ENCODE results near the gene PHF13.

DNA sequence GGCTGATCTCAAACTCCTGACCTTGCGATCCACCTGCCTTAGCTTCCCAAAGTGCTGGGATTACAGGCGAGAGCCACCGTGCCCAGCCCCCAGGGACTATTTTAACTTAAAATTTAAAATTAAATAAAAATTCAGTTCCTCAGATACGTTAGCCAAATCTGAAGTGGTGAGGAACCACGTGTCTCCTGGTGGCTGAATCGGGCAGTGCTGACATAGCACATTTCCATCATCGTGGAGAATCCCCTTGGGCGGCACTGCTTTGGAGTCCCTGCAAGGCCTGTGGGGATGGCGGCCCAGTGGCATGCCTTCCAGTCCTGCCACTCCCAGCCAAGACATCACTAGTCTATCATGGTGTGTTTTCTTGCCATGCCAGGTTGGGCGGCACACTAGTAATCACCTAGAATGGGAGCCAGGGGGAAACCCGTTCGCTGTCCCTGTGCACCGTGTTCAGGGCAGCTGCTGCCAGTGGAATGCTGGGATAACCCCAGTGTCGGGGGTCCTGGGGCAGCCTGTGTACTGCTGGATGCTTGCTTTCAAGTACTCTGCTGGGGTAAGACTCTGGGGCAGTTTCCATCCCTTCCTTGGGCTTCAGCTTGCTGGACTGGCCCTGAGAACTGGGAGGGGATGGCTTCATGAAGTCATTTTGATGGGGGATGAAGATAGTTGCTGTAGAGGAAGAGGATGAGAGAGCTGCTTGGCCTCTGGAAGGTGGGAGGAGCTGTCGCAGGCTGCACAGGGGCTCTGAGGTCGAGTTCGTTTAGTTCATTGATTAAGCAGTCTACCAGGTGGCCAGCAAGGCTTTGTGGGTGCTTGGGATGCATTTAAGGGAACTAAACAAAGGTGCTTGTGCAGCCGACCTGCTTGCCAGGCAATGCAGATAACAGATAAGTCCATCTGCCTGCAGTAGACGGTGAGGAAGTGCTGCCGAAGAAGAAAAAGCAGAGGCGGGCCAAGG is 29.1 kb upstream of the PHF13 start:
- TF ChIP-seq, protein P1, sequence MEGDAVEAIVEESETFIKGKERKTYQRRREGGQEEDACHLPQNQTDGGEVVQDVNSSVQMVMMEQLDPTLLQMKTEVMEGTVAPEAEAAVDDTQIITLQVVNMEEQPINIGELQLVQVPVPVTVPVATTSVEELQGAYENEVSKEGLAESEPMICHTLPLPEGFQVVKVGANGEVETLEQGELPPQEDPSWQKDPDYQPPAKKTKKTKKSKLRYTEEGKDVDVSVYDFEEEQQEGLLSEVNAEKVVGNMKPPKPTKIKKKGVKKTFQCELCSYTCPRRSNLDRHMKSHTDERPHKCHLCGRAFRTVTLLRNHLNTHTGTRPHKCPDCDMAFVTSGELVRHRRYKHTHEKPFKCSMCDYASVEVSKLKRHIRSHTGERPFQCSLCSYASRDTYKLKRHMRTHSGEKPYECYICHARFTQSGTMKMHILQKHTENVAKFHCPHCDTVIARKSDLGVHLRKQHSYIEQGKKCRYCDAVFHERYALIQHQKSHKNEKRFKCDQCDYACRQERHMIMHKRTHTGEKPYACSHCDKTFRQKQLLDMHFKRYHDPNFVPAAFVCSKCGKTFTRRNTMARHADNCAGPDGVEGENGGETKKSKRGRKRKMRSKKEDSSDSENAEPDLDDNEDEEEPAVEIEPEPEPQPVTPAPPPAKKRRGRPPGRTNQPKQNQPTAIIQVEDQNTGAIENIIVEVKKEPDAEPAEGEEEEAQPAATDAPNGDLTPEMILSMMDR (IDR thresholded peaks at IDR 0.05), result peak in 2 of 3 donors; percentile 28 to 30
- TF ChIP-seq POLR2A (IDR thresholded peaks at IDR 0.05), result no peak

Data from breast epithelium (tissue), 3 donors.